ENCODE results near the gene LNX2.

Gene LNX2

GRCh38 chr13:27556109-27556508 is 64.2 kb downstream of the LNX2 start:
- no peak for TF ChIP-seq CTCF (IDR thresholded peaks at IDR 0.05; ENCODE audit: insufficient read depth, low read length)
- no peak for TF ChIP-seq GABPA (IDR thresholded peaks at IDR 0.05; ENCODE audit: low read depth)
- TF ChIP-seq POLR2AphosphoS5 (IDR thresholded peaks at IDR 0.05; ENCODE audit: low read depth), result no peak
- TF ChIP-seq, protein P1, sequence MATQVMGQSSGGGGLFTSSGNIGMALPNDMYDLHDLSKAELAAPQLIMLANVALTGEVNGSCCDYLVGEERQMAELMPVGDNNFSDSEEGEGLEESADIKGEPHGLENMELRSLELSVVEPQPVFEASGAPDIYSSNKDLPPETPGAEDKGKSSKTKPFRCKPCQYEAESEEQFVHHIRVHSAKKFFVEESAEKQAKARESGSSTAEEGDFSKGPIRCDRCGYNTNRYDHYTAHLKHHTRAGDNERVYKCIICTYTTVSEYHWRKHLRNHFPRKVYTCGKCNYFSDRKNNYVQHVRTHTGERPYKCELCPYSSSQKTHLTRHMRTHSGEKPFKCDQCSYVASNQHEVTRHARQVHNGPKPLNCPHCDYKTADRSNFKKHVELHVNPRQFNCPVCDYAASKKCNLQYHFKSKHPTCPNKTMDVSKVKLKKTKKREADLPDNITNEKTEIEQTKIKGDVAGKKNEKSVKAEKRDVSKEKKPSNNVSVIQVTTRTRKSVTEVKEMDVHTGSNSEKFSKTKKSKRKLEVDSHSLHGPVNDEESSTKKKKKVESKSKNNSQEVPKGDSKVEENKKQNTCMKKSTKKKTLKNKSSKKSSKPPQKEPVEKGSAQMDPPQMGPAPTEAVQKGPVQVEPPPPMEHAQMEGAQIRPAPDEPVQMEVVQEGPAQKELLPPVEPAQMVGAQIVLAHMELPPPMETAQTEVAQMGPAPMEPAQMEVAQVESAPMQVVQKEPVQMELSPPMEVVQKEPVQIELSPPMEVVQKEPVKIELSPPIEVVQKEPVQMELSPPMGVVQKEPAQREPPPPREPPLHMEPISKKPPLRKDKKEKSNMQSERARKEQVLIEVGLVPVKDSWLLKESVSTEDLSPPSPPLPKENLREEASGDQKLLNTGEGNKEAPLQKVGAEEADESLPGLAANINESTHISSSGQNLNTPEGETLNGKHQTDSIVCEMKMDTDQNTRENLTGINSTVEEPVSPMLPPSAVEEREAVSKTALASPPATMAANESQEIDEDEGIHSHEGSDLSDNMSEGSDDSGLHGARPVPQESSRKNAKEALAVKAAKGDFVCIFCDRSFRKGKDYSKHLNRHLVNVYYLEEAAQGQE (IDR thresholded peaks at IDR 0.05; ENCODE audit: insufficient replicate concordance, low read depth), result no peak
- H3K27me3 ChIP-seq (ENCODE audit: insufficient read depth, poor library complexity, severe bottlenecking), result no peaks in the 10 kb centered on the region
- no peak overlapping the region for H3K27ac ChIP-seq (replicated peaks)
- H3K4me3 ChIP-seq (replicated peaks; ENCODE audit: insufficient read depth, low read length), result no peak overlapping the region
- DNase-seq (ENCODE audit: low read depth in 1 of 2, low spot score in 1 of 2), result peak in 1 of 2 experiments; percentile 62

DNA sequence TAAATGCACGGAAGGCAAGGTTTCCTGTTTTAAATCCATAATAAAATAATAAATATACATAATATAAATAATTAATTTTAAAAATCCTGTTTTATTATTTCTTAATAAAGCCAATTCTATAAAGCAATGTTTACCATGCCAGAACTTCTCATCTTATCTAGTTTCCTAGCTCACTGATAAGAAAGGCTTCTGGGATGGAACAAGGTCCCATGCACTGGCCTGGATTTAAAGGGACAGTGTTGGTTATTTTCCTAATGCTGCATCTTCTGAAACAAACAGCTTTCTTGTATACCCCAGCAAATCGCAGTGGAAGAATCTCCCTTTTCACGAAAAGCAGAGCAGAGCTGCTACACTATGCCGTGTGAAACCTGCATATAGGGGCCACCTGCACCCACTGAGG is 68.8 kb downstream of the LNX2 start:
- no peak for DNase-seq (ENCODE audit: low read depth in 1 of 2, low spot score in 1 of 2)
- no peaks in the 10 kb centered on the region for H3K27me3 ChIP-seq (ENCODE audit: insufficient read depth, poor library complexity, severe bottlenecking)
- TF ChIP-seq, protein P1 (IDR thresholded peaks at IDR 0.05; ENCODE audit: insufficient replicate concordance, low read depth), result no peak
- TF ChIP-seq GABPA (IDR thresholded peaks at IDR 0.05; ENCODE audit: low read depth) (no peak), POLR2AphosphoS5 (IDR thresholded peaks at IDR 0.05; ENCODE audit: low read depth) (no peak), SPI1 (IDR thresholded peaks at IDR 0.05; ENCODE audit: borderline replicate concordance, low read depth) (no peak), CTCF (IDR thresholded peaks at IDR 0.05; ENCODE audit: insufficient read depth, low read length) (no peak)

DNA sequence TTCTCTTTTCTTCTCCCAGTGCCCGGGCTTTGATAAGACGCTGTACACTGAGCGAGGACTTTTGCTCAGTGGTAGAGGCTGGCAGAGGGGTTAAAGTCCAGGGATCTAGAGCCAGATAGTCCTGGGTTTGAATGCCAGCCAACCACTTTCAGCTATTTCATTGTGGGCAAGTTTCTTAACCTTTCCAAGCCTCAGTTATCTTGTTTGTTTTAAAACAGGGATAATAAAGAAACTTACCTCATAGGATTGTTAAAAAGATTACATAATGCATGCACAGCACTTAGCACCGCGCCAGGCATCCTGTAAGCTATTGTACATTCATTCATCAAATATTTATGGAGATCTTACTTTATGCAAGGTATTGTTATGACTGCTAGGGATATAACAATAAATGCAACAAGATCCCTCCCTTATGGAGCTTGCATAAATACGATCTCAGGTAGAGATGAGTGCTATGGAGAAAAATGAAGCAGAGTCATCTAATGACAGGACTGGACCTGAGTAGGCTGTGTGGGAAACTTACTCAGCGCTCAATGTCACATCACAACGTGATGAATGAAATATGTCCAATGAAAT is 70.8 kb downstream of the LNX2 start:
- Histone ChIP-seq H3K27me3 (ENCODE audit: insufficient read depth, poor library complexity, severe bottlenecking) (no peaks in the 10 kb centered on the region), H3K4me3 (replicated peaks; ENCODE audit: insufficient read depth, low read length) (no peak overlapping the region), H3K27ac (replicated peaks) (no peak overlapping the region)
- DNase-seq (ENCODE audit: low read depth in 1 of 2, low spot score in 1 of 2), result no peak
- TF ChIP-seq CTCF (IDR thresholded peaks at IDR 0.05; ENCODE audit: insufficient read depth, low read length) (no peak), GABPA (IDR thresholded peaks at IDR 0.05; ENCODE audit: low read depth) (no peak), POLR2AphosphoS5 (IDR thresholded peaks at IDR 0.05; ENCODE audit: low read depth) (no peak), SPI1 (IDR thresholded peaks at IDR 0.05; ENCODE audit: borderline replicate concordance, low read depth) (no peak)
- TF ChIP-seq, protein P1 (IDR thresholded peaks at IDR 0.05; ENCODE audit: insufficient replicate concordance, low read depth), result no peak

More for the DNA sequence above, 68.8 kb downstream of the LNX2 start:
- Histone ChIP-seq H3K27ac (replicated peaks) (no peak overlapping the region), H3K4me3 (replicated peaks; ENCODE audit: insufficient read depth, low read length) (no peak overlapping the region)

All from HL-60 (cell line).